GM18526 (cell line): ENCODE results near the gene NDUFC2.

ENCODE experiments used
- POLR2A ChIP-seq: IDR thresholded peaks from 3 replicates; pipeline ENCODE4 v1.6.1; 2011; ENCODE audit not compliant: insufficient read length; ENCODE audit errors: extremely low read depth

Gene NDUFC2

GRCh38 chr11:78039919-78040671 is 39.6 kb downstream of the NDUFC2 start:
- no peak for TF ChIP-seq POLR2A

GRCh38 chr11:78039391-78039918 is 40.2 kb downstream of the NDUFC2 start:
- TF ChIP-seq POLR2A: no peak

GRCh38 chr11:78038697-78039313 is 40.9 kb downstream of the NDUFC2 start:
- TF ChIP-seq POLR2A: no peak

GRCh38 chr11:78037825-78038620 is 41.6 kb downstream of the NDUFC2 start:
- no peak for TF ChIP-seq POLR2A

GRCh38 chr11:78037056-78037455 is 42.6 kb downstream of the NDUFC2 start:
- TF ChIP-seq POLR2A: no peak

- no peak for TF ChIP-seq POLR2A
Observed at GRCh38 chr11:78036313-78036712, 43.3 kb downstream of the NDUFC2 start.

GRCh38 chr11:78034623-78035022 is 45.0 kb downstream of the NDUFC2 start:
- no peak for TF ChIP-seq POLR2A

GRCh38 chr11:78033040-78033439 is 46.6 kb downstream of the NDUFC2 start:
- no peak for TF ChIP-seq POLR2A

- no peak for TF ChIP-seq POLR2A
Observed at GRCh38 chr11:78032090-78032489, 47.6 kb downstream of the NDUFC2 start.

GRCh38 chr11:78031629-78032028 is 48.0 kb downstream of the NDUFC2 start:
- no peak for TF ChIP-seq POLR2A

- TF ChIP-seq POLR2A: no peak
Observed at GRCh38 chr11:78030429-78031325, 49.0 kb downstream of the NDUFC2 start.

- TF ChIP-seq POLR2A: no peak
Observed at GRCh38 chr11:78027759-78028158, 51.9 kb downstream of the NDUFC2 start.

GRCh38 chr11:78025378-78025777 is 54.3 kb downstream of the NDUFC2 start:
- TF ChIP-seq POLR2A: no peak

- no peak for TF ChIP-seq POLR2A
Observed at GRCh38 chr11:78023426-78023825, 56.2 kb downstream of the NDUFC2 start.

GRCh38 chr11:78022397-78023396 is 57.0 kb downstream of the NDUFC2 start, which contains the start of gene KCTD14:
Gene KCTD14 (minus strand): TSS chr11:78023276. CDS start chr11:78023249, 27 bp downstream.
- no peak for TF ChIP-seq POLR2A
